ENCODE measurements around the gene GEMIN7.

The GEMIN7 gene

GRCh38 chr19:45137179-45137761 lies 58.2 kb downstream of the GEMIN7 start:
- peak; percentile 92 for DNase-seq (ENCODE audit: low read depth)
- peak overlapping the region; percentile 54 for H3K4me3 ChIP-seq (ENCODE audit: low read depth, low read length)
- TF ChIP-seq CTCF (IDR thresholded peaks at IDR 0.05; ENCODE audit: insufficient read depth, low read depth, low read length, missing control alignments), result no peak

GRCh38 chr19:45138303-45138751 lies 59.3 kb downstream of the GEMIN7 start:
- TF ChIP-seq CTCF (IDR thresholded peaks at IDR 0.05; ENCODE audit: insufficient read depth, low read depth, low read length, missing control alignments), result no peak
- no peak overlapping the region for H3K4me3 ChIP-seq (ENCODE audit: low read depth, low read length)
- no peak for DNase-seq (ENCODE audit: low read depth)

GRCh38 chr19:45139286-45140143 lies 60.5 kb downstream of the GEMIN7 start:
- TF ChIP-seq CTCF (IDR thresholded peaks at IDR 0.05; ENCODE audit: insufficient read depth, low read depth, low read length, missing control alignments), result no peak

GRCh38 chr19:45140144-45140503 lies 61.1 kb downstream of the GEMIN7 start:
- no peak for DNase-seq (ENCODE audit: low read depth)
- H3K4me3 ChIP-seq (ENCODE audit: low read depth, low read length), result no peak overlapping the region
- no peak for TF ChIP-seq CTCF (IDR thresholded peaks at IDR 0.05; ENCODE audit: insufficient read depth, low read depth, low read length, missing control alignments)

More at GRCh38 chr19:45139286-45140143, 60.5 kb downstream of the GEMIN7 start:
- no peak for DNase-seq (ENCODE audit: low read depth)
- H3K4me3 ChIP-seq (ENCODE audit: low read depth, low read length), result no peak overlapping the region

- no peak overlapping the region for H3K4me3 ChIP-seq (ENCODE audit: low read depth, low read length)
- no peak for TF ChIP-seq CTCF (IDR thresholded peaks at IDR 0.05; ENCODE audit: insufficient read depth, low read depth, low read length, missing control alignments)
- DNase-seq (ENCODE audit: low read depth), result no peak
These were observed 61.5 kb downstream of the GEMIN7 start for GRCh38 chr19:45140533-45140932.

Data from GM12865 (cell line).